ENCODE measurements around the gene SLC26A9.

SLC26A9 gene

GRCh38 chr1:205948039-205948438, 4.8 kb upstream of the SLC26A9 start:
- no peak for DNase-seq

- DNase-seq = no peak
Observed at GRCh38 chr1:205947024-205947423, 3.8 kb upstream of the SLC26A9 start.

DNA sequence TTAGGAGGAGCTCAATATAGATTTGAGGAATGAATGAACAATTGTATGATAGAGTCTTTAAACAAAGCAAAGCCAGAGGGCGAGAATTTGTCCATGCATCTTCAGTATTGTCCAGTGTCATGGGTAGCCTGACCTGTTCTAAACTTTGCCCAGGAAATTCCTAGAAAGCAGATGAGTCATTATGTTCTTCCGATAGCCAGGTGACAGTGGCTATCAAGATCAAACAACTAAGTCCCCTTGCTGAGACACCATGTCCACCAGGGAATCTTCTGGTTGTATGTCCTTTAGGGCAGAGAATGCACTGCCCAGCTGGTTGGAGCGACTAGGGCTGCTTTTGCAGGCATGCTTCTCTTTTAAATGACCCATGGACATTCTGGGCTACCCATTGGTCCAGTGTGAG, 1.8 kb upstream of the SLC26A9 start:
- DNase-seq = no peak

GRCh38 chr1:205944525-205944924, 1.3 kb upstream of the SLC26A9 start:
- DNase-seq = no peak

DNA sequence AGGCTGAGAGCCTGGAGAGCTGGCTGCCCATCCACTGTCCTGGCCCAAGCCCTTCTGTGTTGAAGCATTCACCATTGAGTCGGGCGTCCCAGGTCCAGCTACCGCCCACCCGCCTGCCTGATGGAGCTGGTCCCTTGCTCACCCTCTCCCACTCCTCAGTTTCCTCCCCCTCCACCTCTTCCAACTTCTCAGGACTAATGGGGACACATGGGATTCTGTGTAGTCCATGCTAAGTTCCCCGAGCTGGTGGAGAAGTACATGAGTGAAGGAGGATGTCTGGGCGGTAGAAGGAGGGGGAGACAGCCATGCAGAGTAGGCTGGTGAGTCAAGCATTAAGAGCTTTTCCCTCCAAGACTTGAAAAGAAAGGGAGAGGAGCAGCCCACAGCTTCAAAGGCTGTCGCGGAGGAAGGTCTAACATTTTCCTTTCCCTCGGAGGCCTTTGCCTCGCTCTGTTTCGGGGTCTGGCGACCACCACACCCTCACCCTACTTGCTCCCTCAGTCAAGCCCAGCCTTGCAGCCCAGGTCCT, 561 bp downstream of the SLC26A9 start:
- no peak for DNase-seq

GRCh38 chr1:205940710-205941109, 2.5 kb downstream of the SLC26A9 start:
- no peak for DNase-seq

- DNase-seq = no peak
Observed at GRCh38 chr1:205939690-205940330, 3.4 kb downstream of the SLC26A9 start.

- no peak for DNase-seq
Observed at GRCh38 chr1:205938682-205939081, 4.6 kb downstream of the SLC26A9 start.

GRCh38 chr1:205936846-205937586, 6.2 kb downstream of the SLC26A9 start:
- DNase-seq = no peak

GRCh38 chr1:205936311-205936710, 6.9 kb downstream of the SLC26A9 start:
- no peak for DNase-seq

DNA sequence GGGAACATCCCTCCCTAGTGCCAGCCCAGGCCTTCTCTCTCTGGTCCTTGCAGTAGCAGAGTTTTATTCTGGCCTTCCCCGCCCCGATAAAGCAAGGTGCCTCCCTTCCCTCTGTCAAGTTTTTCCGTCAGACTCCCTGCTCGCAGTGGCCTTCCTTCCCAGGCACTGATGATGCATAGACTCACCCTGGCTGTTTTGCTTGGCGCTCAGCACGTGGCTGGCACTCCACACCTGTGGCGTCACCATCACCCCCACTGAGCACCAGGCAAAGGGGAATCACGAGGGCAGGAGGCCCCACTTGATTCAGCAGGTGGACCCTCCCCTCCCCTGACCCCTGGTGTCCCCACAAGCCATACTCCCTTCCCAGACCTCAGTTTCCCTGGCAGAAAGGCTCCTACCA, 7.4 kb downstream of the SLC26A9 start:
- no peak for DNase-seq

- no peak for DNase-seq
Observed at GRCh38 chr1:205934788-205935187, 8.5 kb downstream of the SLC26A9 start.

DNA sequence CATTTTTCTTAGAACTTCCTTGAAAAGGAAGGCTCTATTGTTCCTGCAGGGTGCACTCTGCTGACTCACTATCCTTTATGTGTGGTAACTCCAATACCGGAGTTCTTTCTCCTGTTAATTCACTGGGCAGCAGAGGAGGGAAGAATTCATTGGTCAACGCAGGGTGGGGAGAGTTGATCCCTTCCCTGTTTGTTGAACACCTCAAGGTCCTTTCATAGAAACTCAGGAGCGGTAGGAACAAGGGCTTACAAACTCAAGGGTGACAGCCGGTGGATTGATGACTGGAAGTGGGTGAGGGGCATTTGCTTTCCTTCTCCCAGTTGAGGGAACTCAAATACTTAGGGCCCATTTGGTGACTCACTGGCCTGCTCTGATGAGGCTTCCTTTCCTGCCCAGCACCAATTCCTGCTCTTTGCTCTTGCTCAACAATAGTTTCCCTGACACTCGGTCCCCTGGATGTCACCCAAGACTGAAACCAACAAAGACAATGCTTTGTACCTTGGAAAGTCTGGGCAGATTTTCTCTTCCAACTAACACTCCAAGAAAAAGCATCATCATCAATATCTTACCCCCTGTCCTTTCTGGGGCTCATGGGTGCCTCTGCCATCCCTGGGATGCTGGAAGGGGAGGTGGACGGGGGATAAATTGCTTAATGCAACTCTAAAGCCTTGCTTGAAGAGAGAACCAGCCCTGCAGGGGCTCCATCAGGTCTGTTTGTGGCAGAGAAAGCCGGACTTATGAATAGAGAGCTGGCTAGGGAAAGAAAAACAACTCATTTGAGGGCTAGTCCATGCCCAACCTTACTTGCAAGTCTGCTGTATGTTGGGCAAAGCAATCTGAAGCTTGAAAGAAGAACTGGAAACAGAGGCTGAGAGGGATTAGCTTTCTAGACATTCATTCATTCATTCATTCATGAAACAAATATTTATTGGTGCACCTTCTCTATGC, 9.3 kb downstream of the SLC26A9 start:
- no peak for DNase-seq

DNA sequence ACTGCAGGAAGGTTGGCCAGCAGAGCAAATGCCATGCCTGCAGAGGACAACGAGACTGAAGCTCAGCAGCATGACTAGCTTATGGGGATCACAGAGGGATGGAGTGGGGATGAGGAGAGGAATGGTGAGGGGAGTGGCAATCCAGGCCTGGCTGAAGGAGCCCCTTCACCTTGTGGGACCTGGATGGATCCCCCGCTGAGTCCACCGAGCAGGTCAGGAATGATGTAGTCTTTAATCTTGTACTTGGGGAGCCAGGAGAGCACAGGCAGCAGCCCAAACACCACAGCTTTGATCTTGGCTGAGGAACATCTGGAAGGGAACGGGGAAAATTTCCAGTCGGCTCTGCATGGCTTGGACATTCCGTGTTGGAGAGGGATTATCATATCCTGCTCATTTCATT, 10.5 kb downstream of the SLC26A9 start:
- no peak for DNase-seq

- no peak for DNase-seq
Observed at GRCh38 chr1:205930799-205931281, 12.4 kb downstream of the SLC26A9 start.

DNA sequence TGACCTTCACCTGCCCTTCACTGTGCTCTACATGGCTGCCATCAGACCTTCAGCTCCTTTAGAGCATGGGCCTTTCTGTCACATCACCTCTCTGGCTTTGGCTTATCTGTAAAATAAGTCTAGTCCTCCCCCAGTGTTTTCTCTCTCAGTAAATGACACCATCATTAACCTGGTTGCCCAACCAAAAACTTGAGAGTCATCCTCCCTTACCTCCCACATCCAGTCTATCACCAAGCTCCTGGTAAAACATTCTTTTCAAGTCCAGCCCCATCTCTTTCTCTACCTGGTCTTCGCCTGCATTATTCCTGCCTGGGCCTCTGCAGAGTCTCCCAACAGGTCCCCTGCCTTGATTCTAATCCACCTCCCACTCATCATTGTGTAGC, 13.1 kb downstream of the SLC26A9 start:
- DNase-seq = no peak

DNA sequence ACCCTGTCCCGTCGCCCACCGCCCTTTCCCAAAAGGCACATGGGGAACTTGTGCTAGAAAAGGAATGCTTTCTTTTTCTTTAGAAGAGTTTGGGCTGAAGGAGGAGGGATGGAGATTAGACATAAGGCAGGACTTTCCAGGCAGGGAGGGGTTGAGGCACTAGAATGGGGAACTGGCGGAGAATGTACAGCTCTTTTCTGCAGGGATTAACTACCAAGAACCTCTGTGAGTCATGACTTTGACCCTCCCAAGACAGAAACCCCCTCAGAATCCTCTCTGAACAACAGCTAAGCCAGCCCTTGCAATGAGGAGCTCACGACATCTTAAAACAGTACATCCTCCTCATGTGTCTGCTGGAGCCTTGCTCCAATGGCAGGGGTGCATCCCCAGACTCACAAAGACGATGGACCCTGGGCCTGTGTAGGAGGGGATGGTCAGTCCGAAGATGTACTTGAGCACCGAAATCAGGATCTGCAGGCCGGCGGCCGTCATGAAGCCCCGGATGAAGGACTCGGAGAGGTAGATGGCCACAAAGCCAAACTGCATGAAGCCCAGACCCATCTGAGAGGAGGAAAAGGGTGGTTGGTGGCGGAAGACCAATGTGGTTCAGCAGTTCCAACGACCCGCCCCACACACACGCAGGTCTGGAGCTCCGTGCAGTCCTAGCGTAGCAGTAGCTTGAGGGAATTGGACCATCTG, 13.6 kb downstream of the SLC26A9 start:
- DNase-seq = no peak

DNA sequence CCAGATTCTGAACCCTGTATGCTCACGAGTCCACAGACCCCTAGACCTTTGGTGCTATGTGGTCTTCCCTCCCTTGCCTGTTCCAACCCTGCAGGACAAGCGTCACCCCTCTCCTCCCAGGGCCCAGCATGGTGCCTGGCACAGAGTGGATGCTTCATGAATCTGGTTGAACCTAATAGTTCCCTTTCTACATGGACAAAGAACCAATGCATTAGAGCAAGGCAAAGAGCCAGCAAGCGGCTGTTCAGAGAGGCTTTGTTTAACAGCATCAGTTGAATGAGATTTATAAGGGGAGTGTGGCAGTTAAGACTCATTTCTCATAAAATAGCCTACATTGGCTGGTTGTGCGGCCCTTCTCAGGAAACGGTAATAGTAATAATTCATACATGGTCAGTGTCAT, 14.9 kb downstream of the SLC26A9 start:
- no peak for DNase-seq

- DNase-seq = no peak
Observed at GRCh38 chr1:205927676-205928075, 15.6 kb downstream of the SLC26A9 start.

DNA sequence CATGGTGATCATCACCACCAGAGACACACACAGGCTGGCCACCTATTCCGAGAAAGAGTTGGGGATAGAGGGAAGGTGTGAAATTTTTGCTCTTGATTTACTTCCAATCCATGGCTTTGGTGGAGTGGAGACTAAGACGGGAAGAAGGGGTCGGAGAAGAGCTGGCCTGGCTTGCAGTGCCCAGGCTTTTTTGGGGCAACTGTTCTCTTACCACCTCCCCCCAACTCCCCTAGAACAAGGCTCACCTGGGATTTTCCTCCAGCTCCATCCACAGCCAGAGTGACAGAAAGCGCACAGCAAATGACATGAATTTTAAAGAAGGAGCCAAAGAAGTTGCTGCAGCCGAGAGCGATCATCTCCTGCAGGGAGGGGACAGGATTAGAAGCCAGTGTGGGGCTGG, 16.0 kb downstream of the SLC26A9 start:
- no peak for DNase-seq

- DNase-seq = no peak
Observed at GRCh38 chr1:205926636-205927035, 16.6 kb downstream of the SLC26A9 start.

DNA sequence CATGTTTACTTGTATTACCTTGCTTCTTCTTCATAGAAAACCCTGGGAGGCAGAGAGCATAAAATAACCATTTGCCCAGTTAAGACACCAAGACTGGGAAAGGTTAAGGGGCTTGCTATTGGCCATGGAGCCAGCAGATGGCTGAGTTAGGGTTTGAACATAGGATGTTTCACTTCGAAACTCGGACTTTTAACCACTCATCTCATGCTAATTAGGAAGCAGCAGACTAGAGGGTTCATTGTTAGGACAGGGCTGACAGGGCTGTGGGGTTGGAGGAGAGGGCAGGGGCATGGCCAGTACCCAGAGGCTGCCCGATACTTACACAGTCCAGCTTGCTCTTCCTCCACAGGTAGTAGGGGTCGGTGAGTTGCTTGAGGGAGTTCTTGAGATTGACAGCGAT, 17.0 kb downstream of the SLC26A9 start:
- DNase-seq = no peak

- no peak for DNase-seq
Observed at GRCh38 chr1:205925736-205926135, 17.5 kb downstream of the SLC26A9 start.
